NCI-H1930 (cell line): ENCODE results near the gene CYBB.
A peak's percentile ranks its signal among the peaks of the same experiment; 100 is the strongest.
"Not testable (repeated sequence)": the region's sequence is repeated elsewhere in the genome, so short reads cannot be mapped to it uniquely, and the experiment has no call there.

Experiments
- DNase-seq, 2 experiments: peaks; one replicate each; lab custom pipeline; 2025; lab: John Stamatoyannopoulos, UW

CYBB gene

GRCh38 chrX:37779857-37780256 is at the start of gene CYBB:
Gene CYBB, plus strand, starts transcription at chrX:37780059. Its CDS starts 19 bp downstream, at chrX:37780078.
- no peak for DNase-seq

DNA sequence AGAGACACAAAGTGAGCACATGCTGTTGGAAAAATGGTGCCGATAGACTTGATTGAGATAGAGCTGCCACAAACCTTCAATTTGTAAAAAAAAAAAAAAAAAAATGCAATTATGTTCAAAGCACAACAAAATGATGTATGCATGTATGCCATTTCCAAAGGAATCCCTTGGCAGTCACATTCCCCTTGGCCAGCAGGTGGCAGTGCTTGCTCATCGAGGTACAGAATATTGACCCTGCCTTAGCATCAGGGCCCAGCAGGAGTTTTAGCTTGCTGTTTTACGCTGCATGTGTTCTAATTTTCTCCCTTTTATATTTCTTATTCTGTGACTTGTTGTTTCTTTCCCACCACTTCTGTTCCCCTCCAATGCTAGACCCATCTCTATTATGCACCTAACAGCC is 34.5 kb upstream of the CYBB start:
- DNase-seq, result peak in 1 of 2 experiments; percentile 26

GRCh38 chrX:37745835-37746217 is 34.0 kb upstream of the CYBB start:
- DNase-seq, result no peak

GRCh38 chrX:37746218-37746941 is 33.5 kb upstream of the CYBB start:
- DNase-seq, result no peak

DNA sequence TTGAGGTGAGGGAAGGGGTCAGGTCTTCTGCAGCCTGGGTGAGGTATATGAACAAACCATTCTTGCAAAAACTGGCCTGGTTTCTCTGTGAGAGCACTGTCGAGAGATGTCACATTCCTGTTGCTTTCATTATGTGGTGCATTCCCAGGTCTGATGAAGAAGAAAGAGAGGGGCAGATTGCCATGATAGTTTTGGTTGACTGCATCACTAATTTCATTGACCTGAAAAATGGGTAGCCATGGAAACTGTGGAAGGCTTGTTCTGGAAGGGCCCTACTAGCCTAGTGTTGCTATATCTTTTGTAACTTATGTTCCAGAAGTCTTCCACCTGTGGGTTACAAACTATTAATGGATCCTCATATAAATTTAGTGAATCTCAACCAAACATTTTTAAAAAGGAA is 32.9 kb upstream of the CYBB start:
- no peak for DNase-seq

GRCh38 chrX:37752281-37752680 is 27.6 kb upstream of the CYBB start:
- DNase-seq, result no peak

DNA sequence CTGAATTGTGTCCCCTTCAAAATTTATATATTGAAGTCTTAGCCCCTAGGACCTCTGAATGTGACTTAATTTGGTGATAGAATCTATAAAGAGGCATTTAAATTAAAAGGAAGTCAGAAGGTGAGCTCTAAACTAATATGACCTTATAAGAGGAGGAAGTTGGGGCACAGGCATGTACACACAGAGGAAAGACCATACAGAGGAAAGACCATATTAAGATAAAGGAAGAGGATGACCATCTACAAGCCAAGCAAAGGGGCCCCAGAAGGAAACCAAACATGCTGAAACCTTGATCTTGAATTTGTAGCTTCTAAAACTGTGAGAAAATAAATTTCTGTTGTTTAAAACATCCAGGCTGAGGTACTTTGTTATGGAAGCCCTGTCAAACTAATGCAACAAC is 26.9 kb upstream of the CYBB start:
- DNase-seq, result no peak

DNA sequence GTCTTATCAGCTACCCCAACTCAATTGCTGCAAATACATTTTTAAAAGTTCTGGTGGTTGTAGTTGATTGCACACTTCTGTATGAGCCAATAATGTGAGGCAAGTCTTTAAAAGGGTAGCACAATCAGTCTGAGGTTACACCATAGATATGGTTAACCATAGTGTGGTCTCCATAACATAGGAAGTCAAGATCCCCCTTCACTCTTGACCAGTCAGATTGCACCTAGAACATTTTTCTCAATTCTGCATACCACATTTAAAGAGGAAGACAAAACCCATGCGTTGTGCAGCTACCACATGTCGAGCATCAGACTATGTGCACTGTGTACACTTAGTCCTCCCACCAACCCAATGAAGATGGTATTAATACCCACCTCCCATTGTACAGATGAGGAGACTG is 26.5 kb upstream of the CYBB start:
- DNase-seq, result no peak

GRCh38 chrX:37754516-37754915 is 25.3 kb upstream of the CYBB start:
- no peak for DNase-seq

DNA sequence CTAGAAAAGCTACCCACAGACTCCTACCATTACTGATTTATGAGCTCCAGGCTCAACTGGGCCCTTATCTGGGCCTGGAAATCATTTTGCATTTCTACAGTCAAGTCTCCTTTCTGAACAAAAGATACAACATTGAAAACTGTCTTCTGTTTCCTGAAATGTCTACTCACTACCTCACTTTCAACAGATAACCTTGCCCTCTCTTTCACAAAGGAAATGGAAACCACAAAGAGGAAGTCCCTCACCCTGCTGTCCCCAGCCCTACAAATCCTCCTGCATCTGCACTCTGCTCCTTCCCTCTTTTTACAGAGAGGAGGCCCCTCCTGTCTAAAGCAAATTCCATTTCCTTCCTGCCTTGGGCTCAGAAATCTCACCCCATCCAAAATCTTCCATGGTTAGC is 24.8 kb upstream of the CYBB start:
- no peak for DNase-seq

- no peak for DNase-seq
Observed at GRCh38 chrX:37757082-37757481, 22.8 kb upstream of the CYBB start.

GRCh38 chrX:37759351-37759750 is 20.5 kb upstream of the CYBB start:
- no peak for DNase-seq

- DNase-seq, result no peak
Observed at GRCh38 chrX:37759878-37760418, 19.9 kb upstream of the CYBB start.

GRCh38 chrX:37763400-37763799 is 16.5 kb upstream of the CYBB start:
- no peak for DNase-seq

DNA sequence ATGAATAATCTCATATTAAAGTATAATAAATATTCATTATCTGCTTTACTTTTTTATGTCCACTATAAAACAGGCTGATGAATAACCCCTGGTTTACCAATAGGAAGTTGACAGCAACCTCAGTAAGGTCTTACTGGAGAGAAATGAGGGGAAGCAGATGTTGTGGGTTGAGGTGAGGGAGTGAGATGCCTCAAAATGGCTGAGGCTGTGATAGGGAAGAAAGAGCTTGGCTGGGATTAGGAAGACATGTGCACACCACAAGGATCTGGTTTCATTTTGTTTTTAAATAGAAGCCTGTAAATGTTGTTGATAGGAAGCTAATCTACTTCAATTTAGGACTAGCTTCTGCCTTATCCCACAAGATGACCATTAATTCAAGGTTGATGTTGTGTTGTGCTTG is 14.4 kb upstream of the CYBB start:
- DNase-seq, result no peak

DNA sequence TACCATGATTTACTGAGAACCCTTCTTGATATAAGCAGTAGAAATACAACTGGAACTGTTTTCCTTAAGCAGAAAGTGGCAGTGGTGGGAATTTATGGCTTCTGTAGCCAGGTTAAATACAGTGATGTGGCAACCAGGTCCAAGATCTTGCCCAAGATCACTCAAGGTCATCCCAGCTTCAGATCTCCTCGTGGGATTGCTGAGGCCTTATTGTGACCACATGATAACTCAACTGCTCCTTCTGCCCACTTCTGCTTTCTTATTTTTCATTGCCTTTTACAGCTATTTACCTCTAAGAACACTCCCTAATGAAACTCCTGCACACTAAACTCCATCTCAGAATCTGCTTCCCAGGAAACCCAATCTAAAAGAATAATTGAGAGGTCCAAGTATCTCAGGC is 12.4 kb upstream of the CYBB start:
- no peak for DNase-seq

GRCh38 chrX:37768866-37769265 is 11.0 kb upstream of the CYBB start:
- not testable (repeated sequence) for DNase-seq

DNA sequence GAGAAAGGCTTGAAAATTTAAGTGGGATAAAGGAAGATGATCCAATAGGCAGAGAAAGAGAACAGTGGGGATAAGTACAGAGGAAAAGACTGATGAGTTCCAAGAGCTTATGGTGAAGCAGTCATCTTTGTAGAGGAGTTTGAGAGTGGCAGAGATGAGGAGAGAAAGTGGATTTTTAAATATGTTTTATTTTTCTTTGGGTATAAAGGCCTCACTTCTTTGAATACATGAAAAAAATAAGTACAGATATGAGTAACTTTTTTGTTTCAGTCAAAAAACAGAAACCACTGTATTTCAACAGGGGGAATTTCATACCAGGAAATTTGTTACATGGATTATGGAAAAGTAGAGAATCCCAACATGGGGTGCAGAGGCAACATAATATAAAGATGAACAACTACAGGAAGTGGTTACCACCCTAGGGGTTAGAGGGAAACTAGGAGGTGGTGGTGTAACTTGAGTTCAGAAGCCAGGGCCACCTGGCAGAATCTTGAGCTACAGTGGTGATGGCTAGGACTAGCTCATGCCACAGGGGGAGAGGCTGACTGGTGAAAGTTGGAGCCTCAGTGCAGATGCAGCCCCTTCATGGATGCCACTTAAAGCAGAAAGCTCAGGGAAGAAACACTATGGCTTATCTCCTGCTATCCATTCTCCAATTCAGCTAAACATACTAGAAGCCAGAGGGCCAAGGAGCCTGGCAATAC is 3.4 kb upstream of the CYBB start:
- DNase-seq, result no peak

DNA sequence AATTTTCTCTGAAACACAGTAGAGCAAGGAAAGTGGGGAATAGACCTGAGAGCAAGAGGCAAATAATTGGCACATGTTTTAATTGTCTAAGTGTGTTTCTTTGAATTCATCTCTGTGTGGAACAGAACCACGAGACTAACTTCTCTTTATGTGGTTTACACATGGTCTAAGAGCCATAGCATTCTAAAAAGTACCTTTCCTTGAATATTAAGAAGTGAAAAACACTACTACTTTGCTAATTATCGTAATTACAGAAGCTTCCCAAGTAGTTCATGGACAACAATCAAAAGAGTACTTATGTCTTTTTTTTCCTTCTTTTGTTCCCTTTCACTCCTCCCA is 2.9 kb upstream of the CYBB start:
- DNase-seq, result no peak

GRCh38 chrX:37781081-37781480 is 1.2 kb downstream of the CYBB start:
- DNase-seq, result no peak

GRCh38 chrX:37781814-37782213 is 2.0 kb downstream of the CYBB start:
- DNase-seq, result no peak

- no peak for DNase-seq
Observed at GRCh38 chrX:37782359-37782758, 2.5 kb downstream of the CYBB start.

GRCh38 chrX:37783305-37783704 is 3.4 kb downstream of the CYBB start:
- DNase-seq, result no peak

DNA sequence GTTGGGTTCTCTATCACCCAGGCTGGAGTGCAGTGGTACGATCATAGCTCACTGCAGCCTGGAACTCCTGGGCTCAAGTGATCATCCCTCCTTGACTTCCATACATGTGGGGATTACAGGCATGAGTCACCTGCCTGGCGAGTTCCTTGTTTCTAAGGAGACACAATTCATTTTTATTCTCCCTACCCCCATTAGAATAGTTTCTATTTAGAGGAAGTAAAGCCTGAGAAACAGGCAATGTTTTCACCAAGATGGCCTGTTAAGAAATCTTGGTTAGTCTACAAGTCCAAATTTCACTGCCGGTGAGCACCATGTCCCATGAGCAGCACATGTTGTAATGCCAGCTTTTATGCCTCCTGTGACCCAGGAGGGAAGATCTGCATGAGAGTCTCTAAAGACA is 5.7 kb downstream of the CYBB start:
- no peak for DNase-seq
